Measurements from ENCODE around the gene MDM4.
"Not testable (repeated sequence)": the region's sequence is repeated elsewhere in the genome, so short reads cannot be mapped to it uniquely, and the experiment has no call there.

Gene MDM4

GRCh38 chr1:204511366-204511765 lies 4.8 kb upstream of the MDM4 start:
- ChIA-PET CTCF (no interaction called here), POLR2A (no interaction called here)
- TF ChIP-seq LEF1 (IDR thresholded peaks at IDR 0.05; ENCODE audit: borderline replicate concordance) (no peak), CTBP1 (IDR thresholded peaks at IDR 0.05; ENCODE audit: borderline replicate concordance) (no peak), ZNF384 (IDR thresholded peaks at IDR 0.05) (no peak), FOXK2 (IDR thresholded peaks at IDR 0.05) (no peak), ELF4 (IDR thresholded peaks at IDR 0.05) (no peak), TARDBP (IDR thresholded peaks at IDR 0.05) (no peak), NFRKB (IDR thresholded peaks at IDR 0.05) (no peak), FOXA1 (IDR thresholded peaks at IDR 0.05) (no peak), PKNOX1 (IDR thresholded peaks at IDR 0.05) (no peak), SUZ12 (IDR thresholded peaks at IDR 0.05) (no peak), ARNT (IDR thresholded peaks at IDR 0.05) (no peak), FOXM1 (IDR thresholded peaks at IDR 0.05; ENCODE audit: borderline replicate concordance) (no peak), HDGF (IDR thresholded peaks at IDR 0.05; ENCODE audit: borderline replicate concordance) (no peak), BHLHE40 (IDR thresholded peaks at IDR 0.05; ENCODE audit: borderline replicate concordance) (no peak), L3MBTL2 (conservative IDR thresholded peaks at IDR 0.05) (no peak), SP1 (IDR thresholded peaks at IDR 0.05) (no peak)
- no peak for DNase-seq (ENCODE audit: extremely low spot score)

GRCh38 chr1:204513117-204513716 lies 3.0 kb upstream of the MDM4 start:
- no peak for TF ChIP-seq SP1 (IDR thresholded peaks at IDR 0.05)
- no peak for TF ChIP-seq SUZ12 (IDR thresholded peaks at IDR 0.05)
- no peak for TF ChIP-seq FOXM1 (IDR thresholded peaks at IDR 0.05; ENCODE audit: borderline replicate concordance)
- TF ChIP-seq ZNF384 (IDR thresholded peaks at IDR 0.05) = no peak
- TF ChIP-seq TARDBP (IDR thresholded peaks at IDR 0.05) = no peak
- TF ChIP-seq FOXK2 (IDR thresholded peaks at IDR 0.05) = no peak
- no peak for TF ChIP-seq LEF1 (IDR thresholded peaks at IDR 0.05; ENCODE audit: borderline replicate concordance)
- no peak for TF ChIP-seq ARNT (IDR thresholded peaks at IDR 0.05)
- TF ChIP-seq L3MBTL2 (conservative IDR thresholded peaks at IDR 0.05) = no peak
- no peak for TF ChIP-seq ELF4 (IDR thresholded peaks at IDR 0.05)
- TF ChIP-seq CTBP1 (IDR thresholded peaks at IDR 0.05; ENCODE audit: borderline replicate concordance) = no peak
- TF ChIP-seq NFRKB (IDR thresholded peaks at IDR 0.05) = no peak
- TF ChIP-seq PKNOX1 (IDR thresholded peaks at IDR 0.05) = no peak
- no peak for TF ChIP-seq HDGF (IDR thresholded peaks at IDR 0.05; ENCODE audit: borderline replicate concordance)
- TF ChIP-seq BHLHE40 (IDR thresholded peaks at IDR 0.05; ENCODE audit: borderline replicate concordance) = no peak
- no peak for TF ChIP-seq FOXA1 (IDR thresholded peaks at IDR 0.05)
- no peak for DNase-seq (ENCODE audit: extremely low spot score)
- ChIA-PET CTCF (no interaction called here), POLR2A (no interaction called here)

- ChIA-PET CTCF (interaction anchor here (0.6 kb wide), 1 partner anchor 21 kb away, joined by 3 read pairs; no protein-coding TSS in a partner anchor), POLR2A (interaction anchor here (1.5 to 3.3 kb wide), 2 partner anchors 8 to 109 kb away, joined by 3 to 83 read pairs; no protein-coding TSS in a partner anchor)
- DNase-seq (ENCODE audit: extremely low spot score) = no peak
- no peak for TF ChIP-seq LEF1 (IDR thresholded peaks at IDR 0.05; ENCODE audit: borderline replicate concordance)
- no peak for TF ChIP-seq ELF4 (IDR thresholded peaks at IDR 0.05)
- no peak for TF ChIP-seq FOXM1 (IDR thresholded peaks at IDR 0.05; ENCODE audit: borderline replicate concordance)
- no peak for TF ChIP-seq FOXK2 (IDR thresholded peaks at IDR 0.05)
Observed at GRCh38 chr1:204514828-204515227, 1.4 kb upstream of the MDM4 start.

GRCh38 chr1:204517382-204517781 lies 1.2 kb downstream of the MDM4 start:
- not testable (repeated sequence) for DNase-seq (ENCODE audit: extremely low spot score)
- CTCF ChIA-PET = interaction anchor here (0.6 kb wide), 1 partner anchor 11 kb away, joined by 3 read pairs; no protein-coding TSS in a partner anchor
- POLR2A ChIA-PET = interaction anchor here (3.3 kb wide), 1 partner anchor 10 kb away, joined by 83 read pairs; no protein-coding TSS in a partner anchor

- no peak for TF ChIP-seq FOXA1 (IDR thresholded peaks at IDR 0.05)
- no peak for TF ChIP-seq HDGF (IDR thresholded peaks at IDR 0.05; ENCODE audit: borderline replicate concordance)
- TF ChIP-seq ELF4 (IDR thresholded peaks at IDR 0.05) = no peak
- TF ChIP-seq L3MBTL2 (conservative IDR thresholded peaks at IDR 0.05) = no peak
- no peak for TF ChIP-seq BHLHE40 (IDR thresholded peaks at IDR 0.05; ENCODE audit: borderline replicate concordance)
- no peak for TF ChIP-seq SUZ12 (IDR thresholded peaks at IDR 0.05)
- no peak for TF ChIP-seq ARNT (IDR thresholded peaks at IDR 0.05)
- no peak for TF ChIP-seq TARDBP (IDR thresholded peaks at IDR 0.05)
- CTCF ChIA-PET = interaction anchor here (1.1 kb wide), 1 partner anchor 286 kb away, joined by 3 read pairs; no protein-coding TSS in a partner anchor
- no peak for DNase-seq (ENCODE audit: extremely low spot score)
- POLR2A ChIA-PET = no interaction called here
Observed at GRCh38 chr1:204520834-204521709, 4.9 kb downstream of the MDM4 start.

- POLR2A ChIA-PET = not testable (repeated sequence)
- CTCF ChIA-PET = interaction anchor here (0.7 to 1.1 kb wide), 2 partner anchors 285 to 855 kb away, joined by 3 to 5 read pairs; no protein-coding TSS in a partner anchor
Observed at GRCh38 chr1:204521941-204522521, 5.8 kb downstream of the MDM4 start.

More at GRCh38 chr1:204521941-204522521, 5.8 kb downstream of the MDM4 start:
- not testable (repeated sequence) for DNase-seq (ENCODE audit: extremely low spot score)
